Measurements from ENCODE around the gene DDX53. TPM values are rescaled to one million over a fixed set of nuclear protein-coding genes. Genes with fewer than 3 reads are reported as not detected.

Gene DDX53
- total RNA-seq: not detected

DNA sequence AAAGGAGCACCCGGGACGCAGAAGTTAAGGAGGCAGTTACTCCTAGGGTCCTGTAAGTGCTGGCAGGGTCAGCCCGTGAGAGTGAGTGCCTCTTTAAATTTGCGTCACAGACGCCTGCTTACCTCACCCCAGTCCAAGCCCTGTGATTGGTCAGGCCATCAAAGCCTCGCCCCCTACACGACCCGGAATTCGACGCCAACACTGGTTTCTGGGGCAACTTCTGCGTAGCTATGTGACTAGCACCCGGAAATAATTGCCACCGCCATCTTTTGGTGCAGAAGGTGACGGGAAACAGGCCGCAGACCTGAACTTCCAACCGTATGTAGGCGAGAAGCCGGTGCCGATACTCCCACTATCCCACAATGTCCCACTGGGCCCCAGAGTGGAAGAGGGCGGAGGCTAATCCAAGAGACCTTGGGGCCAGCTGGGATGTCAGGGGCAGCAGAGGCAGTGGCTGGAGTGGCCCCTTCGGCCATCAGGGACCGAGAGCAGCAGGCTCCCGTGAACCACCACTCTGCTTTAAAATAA is at the start of gene DDX53:
DDX53 (plus strand) TSS at position 265 of the 528 bp plus-strand sequence; CDS start at position 363, 98 bp downstream.
- FAIRE-seq (no peak), DNase-seq (ENCODE audit: low spot score in 2 of 2) (no peak)

GRCh38 chrX:22950269-22951266 is 49.2 kb upstream of the DDX53 start:
- no peak for DNase-seq (ENCODE audit: low spot score in 2 of 2)
- no peak for FAIRE-seq

- DNase-seq (ENCODE audit: low spot score in 2 of 2) (no peak), FAIRE-seq (no peak)
These were observed 47.8 kb upstream of the DDX53 start for GRCh38 chrX:22952010-22952409.

- FAIRE-seq (no peak), DNase-seq (ENCODE audit: low spot score in 2 of 2) (no peak)
These were observed 41.5 kb upstream of the DDX53 start for GRCh38 chrX:22958250-22958649.

DNA sequence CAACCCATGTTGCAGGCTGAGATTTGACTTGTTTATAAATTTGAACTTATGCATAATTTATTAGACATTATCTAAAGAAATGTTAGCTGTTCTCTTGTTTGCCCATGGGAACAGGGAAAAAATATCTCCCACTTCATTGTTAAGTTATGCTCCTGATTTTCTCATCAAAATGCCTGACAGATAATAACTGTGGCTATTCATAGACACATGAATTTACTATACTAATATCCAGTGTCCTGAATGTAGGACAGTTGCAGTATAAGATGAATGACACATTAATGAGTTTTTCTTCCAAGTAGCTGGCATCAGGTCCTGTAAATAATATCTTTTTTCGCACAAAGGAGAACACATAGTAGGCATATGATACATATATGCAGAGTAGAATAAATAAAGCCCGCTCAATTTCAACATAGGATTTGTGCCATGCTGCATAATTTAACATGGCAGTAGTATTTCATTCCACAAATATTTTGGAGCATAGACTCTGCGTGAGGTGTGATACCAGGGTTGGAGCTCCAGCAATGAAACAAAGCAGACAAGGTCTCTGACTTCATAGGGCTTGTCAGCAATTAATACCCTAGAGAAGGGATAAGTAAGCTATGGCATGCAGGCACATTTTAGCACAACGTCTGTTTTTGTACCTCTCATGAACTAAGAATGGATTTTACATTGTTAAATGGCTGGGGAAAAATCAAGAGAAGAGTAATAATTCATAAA is 40.4 kb upstream of the DDX53 start:
- no peak for DNase-seq (ENCODE audit: low spot score in 2 of 2)
- FAIRE-seq: no peak

- FAIRE-seq (no peak), DNase-seq (ENCODE audit: low spot score in 2 of 2) (no peak)
These were observed 36.6 kb upstream of the DDX53 start for GRCh38 chrX:22963196-22963595.

- FAIRE-seq: no peak
- no peak for DNase-seq (ENCODE audit: low spot score in 2 of 2)
These were observed 31.3 kb upstream of the DDX53 start for GRCh38 chrX:22968494-22968893.

GRCh38 chrX:22969411-22969810 is 30.3 kb upstream of the DDX53 start:
- no peak for FAIRE-seq
- DNase-seq (ENCODE audit: low spot score in 2 of 2): no peak

DNA sequence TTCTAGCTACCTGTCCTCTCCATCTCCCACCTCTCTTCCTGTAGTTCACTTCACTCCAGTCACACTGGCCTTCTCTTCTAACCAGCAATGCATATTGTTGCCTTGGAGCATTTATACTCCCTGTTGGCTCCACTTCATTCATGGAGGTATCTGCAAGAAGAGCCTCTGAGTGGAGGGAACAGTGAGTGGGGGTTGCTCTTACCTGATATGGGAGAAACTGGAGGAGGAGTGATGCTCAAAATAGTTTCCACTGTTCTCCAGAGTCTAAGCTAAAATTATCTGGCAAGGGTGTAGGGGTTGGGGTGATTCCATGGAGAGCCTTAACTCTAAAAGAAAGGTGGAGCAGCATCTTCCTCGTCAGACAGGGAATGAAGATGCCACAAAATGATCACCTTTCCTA is 28.9 kb upstream of the DDX53 start:
- no peak for DNase-seq (ENCODE audit: low spot score in 2 of 2)
- FAIRE-seq: no peak

DNA sequence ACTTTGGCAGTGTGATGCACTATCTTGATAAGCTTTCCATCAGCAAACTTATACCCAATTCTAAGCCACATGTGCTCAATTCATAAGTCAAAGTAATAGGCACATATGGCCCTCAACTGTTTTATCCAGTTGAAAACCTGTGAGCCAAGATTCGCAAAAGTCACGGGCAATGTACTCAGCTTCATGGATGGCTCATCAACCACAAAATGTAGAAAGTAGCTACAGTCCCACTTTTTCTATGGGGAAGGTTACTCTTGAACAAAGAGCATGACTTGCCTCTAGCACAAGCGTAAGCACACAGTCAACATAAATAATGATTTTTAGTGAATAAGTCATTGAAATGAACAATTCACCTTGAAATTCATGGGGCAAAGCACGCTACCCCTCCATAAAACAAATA is 25.1 kb upstream of the DDX53 start:
- no peak for FAIRE-seq

DNA sequence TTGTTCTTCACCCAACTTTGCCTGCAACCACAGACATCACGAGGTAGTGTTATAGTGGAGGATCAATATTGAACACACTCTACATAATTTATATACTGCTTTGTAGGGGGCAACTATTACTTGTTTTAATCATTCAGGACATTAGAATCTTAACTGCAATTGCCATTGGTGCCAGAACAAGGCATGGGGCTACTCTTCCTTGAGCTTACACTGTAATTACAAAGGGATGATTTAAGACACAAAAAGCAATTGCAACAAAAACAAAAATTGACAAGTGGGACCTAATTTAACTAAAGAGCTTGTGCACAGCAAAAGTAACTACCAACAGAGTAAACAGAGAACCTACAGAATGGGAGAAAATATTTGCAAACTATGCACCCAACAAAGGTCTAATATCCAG is 24.0 kb upstream of the DDX53 start:
- no peak for DNase-seq (ENCODE audit: low spot score in 2 of 2)
- no peak for FAIRE-seq

More for the DNA sequence above, 25.1 kb upstream of the DDX53 start:
- DNase-seq (ENCODE audit: low spot score in 2 of 2): no peak

GRCh38 chrX:22985958-22986357 is 13.8 kb upstream of the DDX53 start:
- FAIRE-seq (no peak), DNase-seq (ENCODE audit: low spot score in 2 of 2) (no peak)

GRCh38 chrX:22987452-22987851 is 12.3 kb upstream of the DDX53 start:
- DNase-seq (ENCODE audit: low spot score in 2 of 2): no peak
- FAIRE-seq: no peak

GRCh38 chrX:23003116-23003515 is 3.4 kb downstream of the DDX53 start:
- no peak for FAIRE-seq

DNA sequence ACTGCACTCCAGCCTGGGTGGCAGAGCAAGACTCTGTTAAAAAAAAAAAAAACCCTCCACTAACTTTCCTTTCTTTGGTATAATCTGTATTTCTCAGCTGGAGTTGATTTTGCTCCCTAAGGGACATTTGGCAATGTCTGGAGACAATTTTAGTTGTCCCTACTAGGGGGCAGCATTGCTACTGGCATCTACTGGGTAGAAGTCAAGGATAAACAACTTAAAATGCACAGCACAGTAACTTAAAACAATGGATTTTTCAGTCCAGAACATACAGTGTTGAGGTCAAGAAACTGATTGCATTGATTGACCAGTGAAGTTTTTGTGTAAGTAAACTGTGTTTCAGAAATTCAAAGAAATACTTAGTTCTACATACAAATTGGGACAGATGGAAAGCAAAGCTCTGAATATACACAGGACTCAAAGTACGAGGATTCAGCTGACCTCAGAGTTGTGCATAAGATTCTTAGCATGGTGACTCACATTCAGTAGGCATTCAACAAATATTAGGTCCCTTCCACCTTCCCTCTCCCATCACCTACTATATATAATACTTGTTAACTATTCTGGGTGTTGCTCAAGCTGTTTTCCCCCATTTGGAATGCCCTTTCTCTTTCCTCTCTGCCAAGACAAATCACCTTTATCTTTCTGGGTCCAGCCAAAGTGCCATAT is 8.8 kb downstream of the DDX53 start:
- FAIRE-seq (no peak), DNase-seq (ENCODE audit: low spot score in 2 of 2) (no peak)

More at GRCh38 chrX:23003116-23003515, 3.4 kb downstream of the DDX53 start:
- no peak for DNase-seq (ENCODE audit: low spot score in 2 of 2)

DNA sequence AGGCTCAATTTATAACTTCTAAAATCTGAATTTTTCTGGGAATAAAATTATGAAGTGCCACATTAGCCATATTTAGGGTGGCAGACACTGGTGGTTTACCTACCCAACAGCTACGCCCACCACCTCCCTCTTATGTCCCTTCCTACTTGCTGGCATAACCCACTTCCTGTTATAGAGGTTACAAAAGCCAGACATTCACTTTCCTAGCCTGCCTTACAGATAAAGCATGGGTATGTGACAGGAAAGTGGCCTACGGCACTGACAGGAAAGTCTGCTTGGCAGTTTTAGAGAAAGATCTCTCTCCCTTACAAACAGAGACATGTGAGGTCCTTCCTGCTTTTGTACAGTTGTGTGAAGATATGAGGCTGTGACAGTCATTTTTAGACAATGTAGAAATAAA is 12.4 kb downstream of the DDX53 start:
- DNase-seq (ENCODE audit: low spot score in 2 of 2): no peak
- FAIRE-seq: no peak

DNA sequence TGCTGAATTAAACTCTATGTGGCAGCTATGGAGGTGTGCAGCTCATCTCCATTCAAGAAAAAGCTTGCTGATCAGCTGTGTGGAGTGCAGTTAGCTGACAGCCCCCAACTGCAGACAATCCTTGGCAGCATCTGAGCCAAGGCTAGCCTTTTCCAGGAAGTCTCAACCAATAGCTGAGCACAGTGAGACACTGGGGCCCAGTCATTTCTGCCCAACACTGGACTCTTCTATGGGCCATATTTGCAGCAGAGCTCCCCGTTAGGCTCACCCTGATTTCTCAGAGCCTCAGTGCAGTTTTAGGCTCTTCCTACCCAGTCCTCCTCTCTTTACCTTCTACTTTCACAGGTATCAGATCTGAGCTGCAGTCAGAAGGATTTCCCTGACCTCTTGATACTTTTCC is 12.9 kb downstream of the DDX53 start:
- no peak for FAIRE-seq
- DNase-seq (ENCODE audit: low spot score in 2 of 2): no peak

- FAIRE-seq (no peak), DNase-seq (ENCODE audit: low spot score in 2 of 2) (no peak)
These were observed 13.6 kb downstream of the DDX53 start for GRCh38 chrX:23013366-23013765.

DNA sequence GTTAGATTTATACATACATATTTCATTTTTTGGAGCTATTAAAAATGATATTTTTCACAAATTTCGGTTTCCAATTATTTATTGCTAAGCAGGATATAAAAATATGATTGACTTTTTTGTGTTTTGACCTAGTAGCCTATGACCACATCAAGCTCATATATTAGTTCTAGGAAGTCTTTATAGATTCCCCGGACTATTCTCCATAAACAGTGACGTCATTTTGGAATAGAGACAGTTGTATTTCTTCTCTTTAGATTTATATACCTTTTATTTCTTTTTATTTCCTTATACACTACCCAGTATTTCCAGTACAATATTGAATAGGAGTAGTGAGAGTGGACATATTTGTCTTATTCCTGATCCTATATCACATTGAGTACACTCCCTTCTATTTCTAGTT is 31.8 kb downstream of the DDX53 start:
- FAIRE-seq (no peak), DNase-seq (ENCODE audit: low spot score in 2 of 2) (no peak)

- FAIRE-seq (no peak), DNase-seq (ENCODE audit: low spot score in 2 of 2) (no peak)
These were observed 35.7 kb downstream of the DDX53 start for GRCh38 chrX:23035493-23035892.

DNA sequence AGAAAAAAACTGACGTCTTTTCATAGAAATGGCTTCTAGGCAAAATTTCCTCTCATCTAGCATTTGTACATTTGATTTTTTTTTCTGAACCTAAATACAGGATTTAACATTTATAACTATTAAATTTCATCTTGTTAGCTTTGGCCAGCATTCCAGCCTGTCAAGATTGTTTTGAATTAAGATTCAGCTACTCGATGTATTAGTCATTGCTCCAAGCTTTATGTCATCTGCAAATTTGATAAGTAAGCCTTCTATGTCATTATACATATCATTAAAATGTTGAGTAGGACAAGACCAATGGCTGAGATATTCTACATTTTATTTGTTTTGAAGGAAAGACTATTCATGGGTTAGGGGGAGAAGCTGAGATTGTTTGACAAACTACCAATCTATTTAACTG is 46.7 kb downstream of the DDX53 start:
- FAIRE-seq (no peak), DNase-seq (ENCODE audit: low spot score in 2 of 2) (no peak)
